Esophagus muscularis mucosa (tissue), 4 donors: ENCODE data around the gene SEMA4B. TPM values are rescaled to one million over a fixed set of nuclear protein-coding genes. Genes with fewer than 3 reads are reported as not detected.
A peak's percentile ranks its signal among the peaks of the same experiment; 100 is the strongest.

ENCODE experiments used
- DNase-seq: peaks from one replicate; pipeline ENCODE4 v3.0.0-alpha.2; 2017; ENCODE audit errors: extremely low spot score
- H3K27ac ChIP-seq, 4 donors: fragments of 200-600 bp; sonication (generic); replicated peaks in 1 of 4; 1 replicate in 3 of 4; 2 replicates in 1 of 4; pipeline ENCODE4 v1.5.1; 2016 to 2019; ENCODE audit warnings: mild to moderate bottlenecking in 1 of 4
- H3K27me3 ChIP-seq, 4 donors: fragments of 200-600 bp; sonication (generic); one replicate each; pipeline versions ENCODE4 v1.5.1 to v1.6.0; 2016 to 2019
- H3K36me3 ChIP-seq, 4 donors: fragments of 200-600 bp; sonication (generic); one replicate each; pipeline ENCODE4 v1.5.1; 2016 to 2019
- H3K4me1 ChIP-seq, 4 donors: fragments of 200-600 bp; sonication (generic); one replicate each; pipeline ENCODE4 v1.5.1; 2016 to 2019
- H3K4me3 ChIP-seq, 4 donors: fragments of 200-600 bp; sonication (generic); 1 replicate in 2 of 4; 2 replicates in 2 of 4; pipeline ENCODE4 v1.5.1; 2016 to 2019; ENCODE audit warnings: mild to moderate bottlenecking in 4 of 4, moderate library complexity in 1 of 4
- H3K9me3 ChIP-seq, 4 donors: fragments of 200-600 bp; sonication (generic); 1 replicate in 3 of 4; 2 replicates in 1 of 4; pipeline ENCODE4 v1.5.1; 2016 to 2019
- EP300 ChIP-seq: sonication (generic); formaldehyde crosslinking; IDR thresholded peaks from one replicate; pipeline ENCODE4 v1.6.1; 2017; ENCODE audit warnings: antibody characterized with exemption
- POLR2A ChIP-seq: fragments of 450-650 bp; IDR thresholded peaks from one replicate; pipeline ENCODE4 v1.6.1; 2017; ENCODE audit warnings: antibody characterized with exemption, moderate library complexity, mild to moderate bottlenecking, low read depth
- POLR2AphosphoS5 ChIP-seq, 2 donors: sonication (generic); formaldehyde crosslinking; IDR thresholded peaks; one replicate each; pipeline ENCODE4 v1.6.1; 2017; ENCODE audit warnings: antibody characterized with exemption in 2 of 2
- WGBS: methylation state at CpG from one replicate; pipeline ENCODE4 v1.1.5; 2018; 5-methylcytosine and 5-hydroxymethylcytosine counted together
- intact Hi-C: fragments of 100-400 bp; cut with DNase I; formaldehyde crosslinking; loops from one replicate; pipeline ENCODE4 v1.15.1; 2023
- total RNA-seq, 4 donors: library from RNA; depleted of rRNA; stranded (reverse); fragments of >200 nt; gene quantifications; one replicate each; pipeline versions ENCODE4 v1.1.0 to v1.2.1, GENCODE V29; 2016
- TF ChIP-seq, protein P1 (sequence below), 3 experiments: fragments of 200-600 bp in 2 of 3; fragments of 450-650 bp in 1 of 3; sonication (generic) in 2 of 3; IDR thresholded peaks; one replicate each; pipeline ENCODE4 v1.5.1; 2017 to 2019; ENCODE audit warnings: antibody characterized with exemption in 3 of 3, mild to moderate bottlenecking in 2 of 3, moderate library complexity in 1 of 3

The SEMA4B gene
- total RNA-seq, 4 donors from 2014 or later, result 30.7 to 68.3 (median 43.4) TPM

- no peak for DNase-seq
- H3K27me3 ChIP-seq, result peaks cover 0 to 1% (median 0%) of the 10 kb centered on the region in 4 donors
- no peaks in the 10 kb centered on the region for H3K9me3 ChIP-seq
- TF ChIP-seq POLR2AphosphoS5 (IDR thresholded peaks at IDR 0.05), result no peak
- TF ChIP-seq EP300, result no peak
- TF ChIP-seq POLR2A, result no peak
- TF ChIP-seq, protein P1, sequence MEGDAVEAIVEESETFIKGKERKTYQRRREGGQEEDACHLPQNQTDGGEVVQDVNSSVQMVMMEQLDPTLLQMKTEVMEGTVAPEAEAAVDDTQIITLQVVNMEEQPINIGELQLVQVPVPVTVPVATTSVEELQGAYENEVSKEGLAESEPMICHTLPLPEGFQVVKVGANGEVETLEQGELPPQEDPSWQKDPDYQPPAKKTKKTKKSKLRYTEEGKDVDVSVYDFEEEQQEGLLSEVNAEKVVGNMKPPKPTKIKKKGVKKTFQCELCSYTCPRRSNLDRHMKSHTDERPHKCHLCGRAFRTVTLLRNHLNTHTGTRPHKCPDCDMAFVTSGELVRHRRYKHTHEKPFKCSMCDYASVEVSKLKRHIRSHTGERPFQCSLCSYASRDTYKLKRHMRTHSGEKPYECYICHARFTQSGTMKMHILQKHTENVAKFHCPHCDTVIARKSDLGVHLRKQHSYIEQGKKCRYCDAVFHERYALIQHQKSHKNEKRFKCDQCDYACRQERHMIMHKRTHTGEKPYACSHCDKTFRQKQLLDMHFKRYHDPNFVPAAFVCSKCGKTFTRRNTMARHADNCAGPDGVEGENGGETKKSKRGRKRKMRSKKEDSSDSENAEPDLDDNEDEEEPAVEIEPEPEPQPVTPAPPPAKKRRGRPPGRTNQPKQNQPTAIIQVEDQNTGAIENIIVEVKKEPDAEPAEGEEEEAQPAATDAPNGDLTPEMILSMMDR (IDR thresholded peaks at IDR 0.05), result no peak
- intact Hi-C loops, result no loop called here
- H3K4me3 ChIP-seq, result no peak overlapping the region
- 86% methylated on average over 10 of the region's 10 CpGs for WGBS
- H3K4me1 ChIP-seq, result peaks cover 53 to 100% (median 92%) of the 10 kb centered on the region in 4 donors
- H3K36me3 ChIP-seq, result no peaks in the 10 kb centered on the region
- H3K27ac ChIP-seq, result peak overlapping the region; percentile 94 to 100 (median 97)
These were observed 11.2 kb upstream of the SEMA4B start for GRCh38 chr15:90189781-90190467.

GRCh38 chr15:90190606-90191343 lies 10.4 kb upstream of the SEMA4B start:
- H3K27me3 ChIP-seq, result no peaks in the 10 kb centered on the region
- no peak overlapping the region for H3K4me3 ChIP-seq
- no peaks in the 10 kb centered on the region for H3K9me3 ChIP-seq
- no peaks in the 10 kb centered on the region for H3K36me3 ChIP-seq
- peaks cover 53 to 96% (median 91%) of the 10 kb centered on the region in 4 donors for H3K4me1 ChIP-seq
- WGBS, result 86% methylated on average over 7 of the region's 10 CpGs
- intact Hi-C loops, result no loop called here
- TF ChIP-seq, protein P1 (IDR thresholded peaks at IDR 0.05), result no peak
- TF ChIP-seq POLR2AphosphoS5 (IDR thresholded peaks at IDR 0.05) (no peak), POLR2A (no peak), EP300 (no peak)
- H3K27ac ChIP-seq, result peak overlapping the region; percentile 94 to 100 (median 97)
- no peak for DNase-seq

GRCh38 chr15:90191344-90191687 lies 9.8 kb upstream of the SEMA4B start:
- Histone ChIP-seq H3K9me3 (no peaks in the 10 kb centered on the region), H3K4me1 (peaks cover 52 to 90% (median 86%) of the 10 kb centered on the region in 4 donors), H3K4me3 (peak overlapping the region in 1 of 4 donors; percentile 4), H3K27me3 (no peaks in the 10 kb centered on the region), H3K27ac (peak overlapping the region; percentile 94 to 100 (median 97)), H3K36me3 (no peaks in the 10 kb centered on the region)
- intact Hi-C loops, result no loop called here
- DNase-seq, result no peak
- 62% methylated on average over 3 of the region's 3 CpGs for WGBS
- TF ChIP-seq, protein P1 (IDR thresholded peaks at IDR 0.05), result no peak
- TF ChIP-seq POLR2A (no peak), POLR2AphosphoS5 (IDR thresholded peaks at IDR 0.05) (no peak), EP300 (no peak)

GRCh38 chr15:90191794-90192509 lies 9.2 kb upstream of the SEMA4B start:
- Histone ChIP-seq H3K27me3 (no peaks in the 10 kb centered on the region), H3K27ac (peak overlapping the region; percentile 94 to 100 (median 97)), H3K36me3 (peaks cover 0 to 2% (median 0%) of the 10 kb centered on the region in 4 donors), H3K4me3 (peak overlapping the region in 2 of 4 donors; percentile 4 to 9), H3K4me1 (peaks cover 46 to 84% (median 79%) of the 10 kb centered on the region in 4 donors), H3K9me3 (no peaks in the 10 kb centered on the region)
- TF ChIP-seq, protein P1 (IDR thresholded peaks at IDR 0.05), result no peak
- peak; percentile 29 to 51 for TF ChIP-seq POLR2AphosphoS5 (IDR thresholded peaks at IDR 0.05)
- WGBS, result 40% methylated on average over 4 of the region's 7 CpGs
- no peak for DNase-seq
- intact Hi-C loops, result no loop called here
